SK-N-SH (cell line): ENCODE results near the gene PDGFRB. TPM values are rescaled to one million over a fixed set of nuclear protein-coding genes. Genes with fewer than 3 reads are reported as not detected.

Experiments used
- CTCF ChIA-PET: fragments of 300-600, 350-600 bp; formaldehyde crosslinking; extraction: SDS; loops from one replicate; lab custom pipeline; 2021; lab: Yijun Ruan, JAX
- POLR2A ChIA-PET: fragments of 350-600 bp; sonication (Branson Sonifier 250); formaldehyde crosslinking; extraction: SDS; loops from one replicate; lab custom pipeline; 2020; ENCODE audit warnings: antibody characterized with exemption, inconsistent platforms; lab: Yijun Ruan, JAX
- DNase-seq: peaks from one replicate; pipeline ENCODE4 v3.0.0; 2012
- H2AFZ ChIP-seq: fragments of 200-600 bp; sonication (generic); 2 replicates; pipeline ENCODE4 v1.8.1; 2016; ENCODE audit warnings: antibody characterized with exemption, mild to moderate bottlenecking, low read depth
- H3F3A ChIP-seq: fragments of 200-600 bp; sonication (generic); replicated peaks from 2 replicates; pipeline ENCODE3; 2016; ENCODE audit warnings: antibody characterized with exemption, mild to moderate bottlenecking; ENCODE audit not compliant: insufficient read depth
- H3K27ac ChIP-seq, 2 experiments: fragments of 200-500 bp in 1 of 2; fragments of 200-600 bp in 1 of 2; sonication (Bioruptor generic) in 1 of 2; sonication (generic), shearing (Covaris generic) in 1 of 2; 2 replicates each; pipeline versions ENCODE4 v1.5.1 to v1.6.1; 2014 to 2016; ENCODE audit warnings: low read depth in 2 of 2, inconsistent platforms in 1 of 2, low read length in 1 of 2, mild to moderate bottlenecking in 1 of 2, mixed read lengths in 1 of 2
- H3K27me3 ChIP-seq: fragments of 200-600 bp; sonication (generic), shearing (Covaris generic); 2 replicates; pipeline ENCODE4 v1.6.1; 2016; ENCODE audit warnings: mixed run types; ENCODE audit not compliant: insufficient read depth
- H3K36me3 ChIP-seq, 2 experiments: fragments of 200-500 bp in 1 of 2; fragments of 200-600 bp in 1 of 2; sonication (Bioruptor generic) in 1 of 2; sonication (generic) in 1 of 2; replicated peaks in 1 of 2; 2 replicates each; pipeline versions ENCODE3 to v1.5.1; 2014 to 2016; ENCODE audit warnings: low read length in 1 of 2, mild to moderate bottlenecking in 1 of 2; ENCODE audit not compliant: insufficient read depth in 2 of 2, control insufficient read depth in 1 of 2
- H3K4me1 ChIP-seq, 2 experiments: fragments of 200-500 bp in 1 of 2; fragments of 200-600 bp in 1 of 2; sonication (Bioruptor generic) in 1 of 2; sonication (generic), shearing (Covaris generic) in 1 of 2; 2 replicates each; pipeline versions ENCODE4 v1.5.1 to v1.6.1; 2014 to 2016; ENCODE audit warnings: low read depth in 1 of 2, low read length in 1 of 2, mixed run types in 1 of 2; ENCODE audit not compliant: insufficient read depth in 2 of 2, control insufficient read depth in 1 of 2
- H3K4me2 ChIP-seq: fragments of 200-600 bp; sonication (generic), shearing (Covaris generic); 2 replicates; pipeline ENCODE4 v1.6.1; 2017; ENCODE audit warnings: mixed run types
- H3K4me3 ChIP-seq, 2 experiments: fragments of 200-500 bp in 1 of 2; fragments of 200-600 bp in 1 of 2; sonication (Bioruptor generic) in 1 of 2; sonication (generic), shearing (Covaris generic) in 1 of 2; 2 replicates each; pipeline versions ENCODE4 v1.5.1 to v1.8.1; 2014 to 2016; ENCODE audit warnings: low read depth in 2 of 2, inconsistent platforms in 1 of 2, low read length in 1 of 2, mild to moderate bottlenecking in 1 of 2, mixed read lengths in 1 of 2, moderate library complexity in 1 of 2
- H3K79me2 ChIP-seq: fragments of 200-600 bp; sonication (generic); 2 replicates; pipeline ENCODE4 v1.8.1; 2017; ENCODE audit warnings: mild to moderate bottlenecking; ENCODE audit not compliant: insufficient read depth
- H3K9ac ChIP-seq: fragments of 200-600 bp; sonication (generic); 2 replicates; pipeline ENCODE4 v1.6.1; 2017; ENCODE audit warnings: mixed run types
- H3K9me2 ChIP-seq: fragments of 200-600 bp; sonication (generic); 2 replicates; pipeline ENCODE4 v1.6.1; 2017; ENCODE audit warnings: mixed run types
- H3K9me3 ChIP-seq: fragments of 200-600 bp; sonication (generic); 2 replicates; pipeline ENCODE4 v1.6.1; 2017; ENCODE audit warnings: mixed run types, mild to moderate bottlenecking, moderate library complexity
- H4K20me1 ChIP-seq: fragments of 200-600 bp; sonication (generic); 2 replicates; pipeline ENCODE4 v1.6.1; 2017; ENCODE audit warnings: mild to moderate bottlenecking, mixed run types; ENCODE audit not compliant: insufficient read depth
- CHD2 ChIP-seq: fragments of 150-350 bp; IDR thresholded peaks from 2 replicates; pipeline ENCODE4 v1.6.1; 2018; ENCODE audit warnings: low read length; ENCODE audit not compliant: partially characterized antibody
- FOXJ3 ChIP-seq: sonication (generic); formaldehyde crosslinking; IDR thresholded peaks from 2 replicates; pipeline ENCODE4 v1.5.1; 2020; ENCODE audit warnings: mild to moderate bottlenecking, missing genetic modification reagents
- GATA2 ChIP-seq: sonication (generic); formaldehyde crosslinking; IDR thresholded peaks from 2 replicates; pipeline ENCODE4 v1.5.0; 2020; ENCODE audit warnings: mild to moderate bottlenecking, missing genetic modification reagents
- NFIC ChIP-seq: IDR thresholded peaks from 2 replicates; pipeline ENCODE4 v1.4.0; 2012; ENCODE audit warnings: borderline replicate concordance
- NRF1 ChIP-seq: IDR thresholded peaks from 2 replicates; pipeline ENCODE4 v1.6.1; 2012; ENCODE audit warnings: low read depth, mild to moderate bottlenecking, low read length
- POLR2AphosphoS5 ChIP-seq: IDR thresholded peaks from 2 replicates; pipeline ENCODE4 v1.6.1; 2012; ENCODE audit warnings: low read depth, low read length
- RFX5 ChIP-seq: IDR thresholded peaks from 2 replicates; pipeline ENCODE4 v1.6.1; 2012; ENCODE audit warnings: mild to moderate bottlenecking, improper control_type of control experiment, low read length
- RXRA ChIP-seq: IDR thresholded peaks from 2 replicates; pipeline ENCODE4 v1.4.0; 2012; ENCODE audit warnings: low read depth, mild to moderate bottlenecking, borderline replicate concordance
- SMC3 ChIP-seq: IDR thresholded peaks from 2 replicates; pipeline ENCODE4 v1.6.1; 2012; ENCODE audit warnings: low read depth, low read length, improper control_type of control experiment
- TCF12 ChIP-seq: IDR thresholded peaks from 2 replicates; pipeline ENCODE4 v1.4.0; 2012
- TEAD4 ChIP-seq: IDR thresholded peaks from 2 replicates; pipeline ENCODE4 v1.4.0; 2012; ENCODE audit warnings: mild to moderate bottlenecking, borderline replicate concordance; ENCODE audit not compliant: insufficient read depth
- WGBS: methylation state at CpG from one replicate; pipeline ENCODE4 v1.1.6; 2017; ENCODE audit warnings: low lambda C conversion rate; 5-methylcytosine and 5-hydroxymethylcytosine counted together
- polyA plus RNA-seq, 3 experiments: library from polyadenylated mRNA; depleted of rRNA; stranded (reverse); fragments of >200 nt; gene quantifications; 2 replicates each; pipeline ENCODE4 v1.2.3, GENCODE V29; 2012
- TF ChIP-seq, protein P1 (sequence below): IDR thresholded peaks from 2 replicates; pipeline ENCODE4 v1.4.0; 2012; ENCODE audit warnings: low read depth, borderline replicate concordance
- TF ChIP-seq, protein P2 (sequence below): IDR thresholded peaks from 2 replicates; pipeline ENCODE4 v1.4.0; 2012; ENCODE audit warnings: low read depth, borderline replicate concordance
- TF ChIP-seq, protein P3 (sequence below): IDR thresholded peaks from 2 replicates; pipeline ENCODE4 v1.6.1; 2012; ENCODE audit warnings: mild to moderate bottlenecking, low read depth, low read length, moderate library complexity
- TF ChIP-seq, protein P4 (sequence below): IDR thresholded peaks from 2 replicates; pipeline ENCODE4; 2012
- TF ChIP-seq, protein P5 (sequence below): fragments of 200-600 bp; sonication (generic); IDR thresholded peaks from 2 replicates; pipeline ENCODE4 v1.6.1; 2017; ENCODE audit warnings: antibody characterized with exemption, mild to moderate bottlenecking, moderate library complexity

The PDGFRB gene
- polyA plus RNA-seq, 1 of the 3 experiments (the other 2 are of a cell fraction) = 32.1 TPM

DNA sequence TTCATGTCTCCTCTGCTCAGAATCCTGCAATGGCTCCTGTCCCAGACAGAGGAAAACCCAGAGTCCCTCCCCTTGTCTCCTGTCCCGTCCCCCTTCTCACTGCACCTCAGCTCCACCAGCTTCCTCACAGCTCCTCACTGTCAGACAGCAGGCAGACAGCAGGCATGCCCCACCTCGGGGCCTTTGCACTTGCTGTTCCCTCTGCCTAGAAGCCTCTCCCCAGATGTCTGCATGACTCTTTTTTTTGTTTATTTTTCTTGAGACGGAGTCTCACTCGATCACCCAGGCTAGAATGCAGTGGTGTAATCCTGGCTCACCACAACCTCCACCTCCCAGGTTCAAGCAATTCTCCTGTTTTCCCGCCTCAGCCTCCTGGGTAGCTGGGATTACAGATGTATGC lies 25.4 kb upstream of the PDGFRB start:
- Histone ChIP-seq H3K4me2 (no peak overlapping the region), H3K79me2 (no peaks in the 10 kb centered on the region), H3K27me3 (no peaks in the 10 kb centered on the region), H2AFZ (no peak overlapping the region), H3K4me3 (no peak overlapping the region), H3F3A (no peaks in the 10 kb centered on the region), H3K9me2 (no peaks in the 10 kb centered on the region), H3K9ac (no peak overlapping the region), H3K4me1 (no peaks in the 10 kb centered on the region; a peak in 1 of 4 replicates), H3K9me3 (no peaks in the 10 kb centered on the region), H4K20me1 (no peaks in the 10 kb centered on the region), H3K36me3 (no peaks in the 10 kb centered on the region), H3K27ac (no peak overlapping the region)
- 80% methylated on average over 5 of the region's 5 CpGs for WGBS
- CTCF ChIA-PET = interaction anchor here (1.1 to 10.7 kb wide), 5 partner anchors 9 to 52 kb away, joined by 3 to 90 read pairs (median 8); no protein-coding TSS in a partner anchor
- DNase-seq = no peak
- POLR2A ChIA-PET = no interaction called here
- TF ChIP-seq, protein P1, sequence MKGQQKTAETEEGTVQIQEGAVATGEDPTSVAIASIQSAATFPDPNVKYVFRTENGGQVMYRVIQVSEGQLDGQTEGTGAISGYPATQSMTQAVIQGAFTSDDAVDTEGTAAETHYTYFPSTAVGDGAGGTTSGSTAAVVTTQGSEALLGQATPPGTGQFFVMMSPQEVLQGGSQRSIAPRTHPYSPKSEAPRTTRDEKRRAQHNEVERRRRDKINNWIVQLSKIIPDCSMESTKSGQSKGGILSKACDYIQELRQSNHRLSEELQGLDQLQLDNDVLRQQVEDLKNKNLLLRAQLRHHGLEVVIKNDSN = no peak
- TF ChIP-seq TEAD4 (no peak), GATA2 (CRISPR knock-in tag) (no peak), NRF1 (no peak), RFX5 (no peak), CHD2 (no peak), SMC3 (no peak), POLR2AphosphoS5 (no peak), TCF12 (no peak), NFIC (no peak), FOXJ3 (CRISPR knock-in tag) (no peak), RXRA (no peak)
- TF ChIP-seq, protein P2, sequence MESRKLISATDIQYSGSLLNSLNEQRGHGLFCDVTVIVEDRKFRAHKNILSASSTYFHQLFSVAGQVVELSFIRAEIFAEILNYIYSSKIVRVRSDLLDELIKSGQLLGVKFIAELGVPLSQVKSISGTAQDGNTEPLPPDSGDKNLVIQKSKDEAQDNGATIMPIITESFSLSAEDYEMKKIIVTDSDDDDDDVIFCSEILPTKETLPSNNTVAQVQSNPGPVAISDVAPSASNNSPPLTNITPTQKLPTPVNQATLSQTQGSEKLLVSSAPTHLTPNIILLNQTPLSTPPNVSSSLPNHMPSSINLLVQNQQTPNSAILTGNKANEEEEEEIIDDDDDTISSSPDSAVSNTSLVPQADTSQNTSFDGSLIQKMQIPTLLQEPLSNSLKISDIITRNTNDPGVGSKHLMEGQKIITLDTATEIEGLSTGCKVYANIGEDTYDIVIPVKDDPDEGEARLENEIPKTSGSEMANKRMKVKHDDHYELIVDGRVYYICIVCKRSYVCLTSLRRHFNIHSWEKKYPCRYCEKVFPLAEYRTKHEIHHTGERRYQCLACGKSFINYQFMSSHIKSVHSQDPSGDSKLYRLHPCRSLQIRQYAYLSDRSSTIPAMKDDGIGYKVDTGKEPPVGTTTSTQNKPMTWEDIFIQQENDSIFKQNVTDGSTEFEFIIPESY = no peak
- TF ChIP-seq, protein P3, sequence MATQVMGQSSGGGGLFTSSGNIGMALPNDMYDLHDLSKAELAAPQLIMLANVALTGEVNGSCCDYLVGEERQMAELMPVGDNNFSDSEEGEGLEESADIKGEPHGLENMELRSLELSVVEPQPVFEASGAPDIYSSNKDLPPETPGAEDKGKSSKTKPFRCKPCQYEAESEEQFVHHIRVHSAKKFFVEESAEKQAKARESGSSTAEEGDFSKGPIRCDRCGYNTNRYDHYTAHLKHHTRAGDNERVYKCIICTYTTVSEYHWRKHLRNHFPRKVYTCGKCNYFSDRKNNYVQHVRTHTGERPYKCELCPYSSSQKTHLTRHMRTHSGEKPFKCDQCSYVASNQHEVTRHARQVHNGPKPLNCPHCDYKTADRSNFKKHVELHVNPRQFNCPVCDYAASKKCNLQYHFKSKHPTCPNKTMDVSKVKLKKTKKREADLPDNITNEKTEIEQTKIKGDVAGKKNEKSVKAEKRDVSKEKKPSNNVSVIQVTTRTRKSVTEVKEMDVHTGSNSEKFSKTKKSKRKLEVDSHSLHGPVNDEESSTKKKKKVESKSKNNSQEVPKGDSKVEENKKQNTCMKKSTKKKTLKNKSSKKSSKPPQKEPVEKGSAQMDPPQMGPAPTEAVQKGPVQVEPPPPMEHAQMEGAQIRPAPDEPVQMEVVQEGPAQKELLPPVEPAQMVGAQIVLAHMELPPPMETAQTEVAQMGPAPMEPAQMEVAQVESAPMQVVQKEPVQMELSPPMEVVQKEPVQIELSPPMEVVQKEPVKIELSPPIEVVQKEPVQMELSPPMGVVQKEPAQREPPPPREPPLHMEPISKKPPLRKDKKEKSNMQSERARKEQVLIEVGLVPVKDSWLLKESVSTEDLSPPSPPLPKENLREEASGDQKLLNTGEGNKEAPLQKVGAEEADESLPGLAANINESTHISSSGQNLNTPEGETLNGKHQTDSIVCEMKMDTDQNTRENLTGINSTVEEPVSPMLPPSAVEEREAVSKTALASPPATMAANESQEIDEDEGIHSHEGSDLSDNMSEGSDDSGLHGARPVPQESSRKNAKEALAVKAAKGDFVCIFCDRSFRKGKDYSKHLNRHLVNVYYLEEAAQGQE = no peak
- TF ChIP-seq, protein P4, sequence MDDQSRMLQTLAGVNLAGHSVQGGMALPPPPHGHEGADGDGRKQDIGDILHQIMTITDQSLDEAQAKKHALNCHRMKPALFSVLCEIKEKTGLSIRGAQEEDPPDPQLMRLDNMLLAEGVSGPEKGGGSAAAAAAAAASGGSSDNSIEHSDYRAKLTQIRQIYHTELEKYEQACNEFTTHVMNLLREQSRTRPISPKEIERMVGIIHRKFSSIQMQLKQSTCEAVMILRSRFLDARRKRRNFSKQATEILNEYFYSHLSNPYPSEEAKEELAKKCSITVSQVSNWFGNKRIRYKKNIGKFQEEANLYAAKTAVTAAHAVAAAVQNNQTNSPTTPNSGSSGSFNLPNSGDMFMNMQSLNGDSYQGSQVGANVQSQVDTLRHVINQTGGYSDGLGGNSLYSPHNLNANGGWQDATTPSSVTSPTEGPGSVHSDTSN = no peak
- TF ChIP-seq, protein P5, sequence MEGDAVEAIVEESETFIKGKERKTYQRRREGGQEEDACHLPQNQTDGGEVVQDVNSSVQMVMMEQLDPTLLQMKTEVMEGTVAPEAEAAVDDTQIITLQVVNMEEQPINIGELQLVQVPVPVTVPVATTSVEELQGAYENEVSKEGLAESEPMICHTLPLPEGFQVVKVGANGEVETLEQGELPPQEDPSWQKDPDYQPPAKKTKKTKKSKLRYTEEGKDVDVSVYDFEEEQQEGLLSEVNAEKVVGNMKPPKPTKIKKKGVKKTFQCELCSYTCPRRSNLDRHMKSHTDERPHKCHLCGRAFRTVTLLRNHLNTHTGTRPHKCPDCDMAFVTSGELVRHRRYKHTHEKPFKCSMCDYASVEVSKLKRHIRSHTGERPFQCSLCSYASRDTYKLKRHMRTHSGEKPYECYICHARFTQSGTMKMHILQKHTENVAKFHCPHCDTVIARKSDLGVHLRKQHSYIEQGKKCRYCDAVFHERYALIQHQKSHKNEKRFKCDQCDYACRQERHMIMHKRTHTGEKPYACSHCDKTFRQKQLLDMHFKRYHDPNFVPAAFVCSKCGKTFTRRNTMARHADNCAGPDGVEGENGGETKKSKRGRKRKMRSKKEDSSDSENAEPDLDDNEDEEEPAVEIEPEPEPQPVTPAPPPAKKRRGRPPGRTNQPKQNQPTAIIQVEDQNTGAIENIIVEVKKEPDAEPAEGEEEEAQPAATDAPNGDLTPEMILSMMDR = no peak
